IPS-NIHi7 (cell line): ENCODE data around the gene JUND.

Experiments
- DNase-seq: peaks from one replicate; pipeline ENCODE4 v3.0.0; 2012; ENCODE audit warnings: mixed read lengths; ENCODE audit errors: extremely low spot score

JUND gene

GRCh38 chr19:18308051-18308947 is 26.9 kb upstream of the JUND start:
- no peak for DNase-seq

- no peak for DNase-seq
These were observed 25.9 kb upstream of the JUND start for GRCh38 chr19:18307271-18307681.

DNA sequence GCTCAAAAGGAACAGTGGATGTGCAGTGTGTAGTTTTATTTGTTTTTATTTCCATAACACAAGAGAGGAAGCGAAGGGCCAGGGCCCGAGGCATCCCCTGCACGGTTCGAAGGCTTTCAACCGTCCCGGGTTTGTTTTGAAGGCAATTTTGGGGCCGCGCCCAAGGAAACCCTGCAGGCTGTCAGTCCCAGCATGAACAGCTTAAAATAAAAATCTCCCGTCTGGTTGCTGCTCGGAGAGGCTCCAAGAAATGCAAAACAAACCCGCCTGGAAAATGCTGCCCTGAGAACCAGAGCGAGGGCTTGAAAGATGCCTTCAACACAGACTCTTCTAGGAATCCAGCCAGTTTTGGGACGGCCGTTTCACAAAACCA is 25.5 kb upstream of the JUND start:
- no peak for DNase-seq

DNA sequence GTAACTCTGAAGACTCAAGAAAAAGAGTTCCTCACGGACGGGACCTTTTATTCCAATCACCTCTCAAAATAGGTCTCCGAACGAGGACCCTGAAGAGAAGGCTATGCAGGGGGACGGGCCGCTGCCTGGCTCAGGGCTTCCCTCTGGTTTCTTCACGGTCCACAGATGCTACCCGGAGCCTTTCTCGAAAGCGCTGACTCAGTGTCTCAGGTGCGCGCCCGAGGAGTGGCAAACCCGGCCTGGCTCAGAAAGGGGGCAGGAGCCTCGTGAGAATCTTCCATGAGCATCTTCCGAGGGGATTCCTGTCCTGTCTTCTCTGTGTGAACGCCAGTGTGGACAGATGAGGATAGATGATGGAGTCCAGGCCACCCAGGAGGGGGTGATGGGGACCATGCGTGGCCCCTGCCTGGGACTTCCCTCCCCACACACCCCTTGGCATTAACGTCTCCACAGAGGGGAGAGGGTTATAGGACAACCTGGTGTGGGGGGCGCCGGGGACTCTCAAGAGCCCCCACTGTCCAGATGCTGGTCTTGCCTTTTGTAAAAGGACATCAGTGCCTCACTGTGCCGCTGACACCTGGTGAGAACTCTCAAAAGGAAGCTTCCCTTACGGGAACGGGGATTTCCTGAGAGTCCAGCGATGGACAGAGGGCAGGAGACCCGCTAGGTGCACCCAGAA is 24.9 kb upstream of the JUND start:
- DNase-seq: no peak

DNA sequence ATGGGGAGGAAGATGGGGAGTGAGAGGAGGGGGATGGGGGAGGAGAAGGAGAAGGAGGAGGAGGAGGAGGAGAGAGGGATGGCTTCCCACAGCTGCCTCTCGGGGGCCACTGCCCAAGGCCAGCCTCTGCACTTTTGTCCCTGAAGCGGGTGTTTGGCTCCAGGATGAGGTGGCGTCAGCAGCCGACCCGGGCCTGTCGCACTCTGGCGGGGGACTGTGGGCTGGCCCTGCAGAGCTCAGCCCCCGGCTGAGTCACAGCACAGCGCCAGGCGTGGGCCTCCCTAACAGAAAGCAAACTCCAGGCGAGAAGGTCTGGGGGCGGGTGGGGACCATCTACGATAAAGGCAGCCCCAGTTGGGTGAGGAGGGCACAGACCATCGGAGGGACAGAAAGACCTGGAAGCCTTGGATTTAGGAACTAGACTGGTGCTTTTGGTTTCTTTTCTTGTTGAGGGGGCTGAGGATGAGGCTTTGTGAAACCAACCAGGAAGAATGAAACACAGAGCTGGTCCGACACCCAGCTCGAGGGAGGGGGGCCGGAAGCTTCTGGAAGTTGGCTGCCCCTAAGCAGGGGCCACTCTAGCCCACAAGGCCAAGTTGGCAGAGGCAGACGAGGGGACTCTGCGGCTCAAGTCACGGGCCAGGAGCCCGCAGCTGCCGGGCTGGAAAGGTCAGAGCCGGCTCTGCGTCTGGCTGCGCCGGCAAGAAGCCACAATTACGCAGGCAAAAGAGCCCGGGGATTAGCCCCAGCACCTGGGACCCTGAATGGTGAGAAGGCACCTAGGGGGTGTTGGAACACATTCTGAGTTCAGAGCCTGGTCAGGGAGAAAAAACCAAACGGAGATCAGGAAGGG is 23.3 kb upstream of the JUND start:
- peak; percentile 78 for DNase-seq

DNA sequence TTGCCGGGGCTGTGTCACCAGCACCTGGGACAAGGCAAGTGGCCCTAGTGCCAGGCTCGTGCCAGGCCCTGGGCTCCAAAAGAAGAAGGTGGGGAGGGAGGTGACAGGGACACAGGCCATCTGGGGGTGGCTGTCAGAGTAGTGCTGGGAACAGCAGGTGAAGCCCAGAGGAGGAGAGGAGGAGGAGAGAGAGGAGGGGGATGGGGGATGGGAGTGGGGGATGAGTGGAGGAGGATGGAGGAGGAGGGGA is 22.7 kb upstream of the JUND start:
- no peak for DNase-seq

GRCh38 chr19:18301718-18302111 is 20.3 kb upstream of the JUND start:
- DNase-seq: no peak

DNA sequence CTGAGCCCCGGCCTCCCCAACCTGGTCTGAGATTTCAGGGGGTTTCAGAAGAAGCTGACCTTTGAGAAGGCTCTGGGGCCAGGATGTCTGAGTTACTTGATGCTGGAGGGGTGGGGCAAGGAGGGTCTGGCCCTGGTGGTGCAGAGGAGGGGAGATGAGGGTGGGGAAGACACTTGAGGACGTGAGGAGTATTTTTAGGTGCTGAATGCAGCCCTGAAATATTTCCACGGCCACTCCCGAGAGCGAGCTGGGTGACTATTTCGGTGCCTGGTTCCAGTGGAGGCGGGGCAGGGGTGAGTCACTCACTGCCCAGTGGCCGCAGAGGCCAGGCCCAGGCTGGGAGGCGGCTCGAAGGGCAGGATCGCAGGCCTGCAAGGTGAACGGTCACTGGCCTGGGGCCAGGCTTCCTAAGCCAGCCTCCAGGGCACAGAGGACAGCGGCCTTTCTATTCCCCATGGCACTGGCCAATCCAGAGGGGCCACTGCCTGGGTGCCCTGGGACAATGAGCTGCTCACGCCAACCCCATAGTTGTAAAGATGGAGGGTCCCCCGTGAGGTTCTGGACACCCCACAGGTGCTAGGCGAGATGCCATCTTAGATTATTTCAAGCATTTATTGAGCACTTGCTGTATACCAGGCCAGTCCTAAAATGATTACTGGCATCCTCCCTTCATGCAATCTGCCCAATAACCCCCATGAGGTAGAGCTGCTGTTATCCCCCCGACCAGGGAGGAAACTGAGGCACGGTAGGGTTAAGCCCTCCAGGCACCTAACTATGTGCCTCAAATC is 19.7 kb upstream of the JUND start:
- no peak for DNase-seq

- no peak for DNase-seq
These were observed 18.2 kb upstream of the JUND start for GRCh38 chr19:18299654-18300053.

GRCh38 chr19:18298601-18299000 is 17.2 kb upstream of the JUND start:
- no peak for DNase-seq

DNA sequence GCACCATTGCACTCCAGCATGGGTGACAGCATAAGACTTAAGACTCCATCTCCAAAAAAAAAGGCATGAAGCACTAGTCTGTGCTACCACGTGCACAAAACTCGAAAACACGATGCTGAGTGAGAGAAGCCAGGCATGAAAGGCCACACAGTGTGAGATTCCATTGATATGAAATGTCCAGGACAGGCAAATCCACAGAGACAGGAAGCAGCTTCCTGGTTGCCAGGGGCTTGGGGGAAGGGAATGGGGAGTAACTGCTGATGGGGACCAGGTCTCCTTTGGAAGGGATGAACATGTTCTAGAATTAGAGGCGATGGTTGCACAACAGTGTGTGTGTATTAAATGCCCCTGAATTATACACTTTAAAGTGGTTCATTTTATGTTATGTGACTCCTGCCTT is 15.9 kb upstream of the JUND start:
- DNase-seq: no peak

- no peak for DNase-seq
These were observed 13.6 kb upstream of the JUND start for GRCh38 chr19:18295034-18295451.

DNA sequence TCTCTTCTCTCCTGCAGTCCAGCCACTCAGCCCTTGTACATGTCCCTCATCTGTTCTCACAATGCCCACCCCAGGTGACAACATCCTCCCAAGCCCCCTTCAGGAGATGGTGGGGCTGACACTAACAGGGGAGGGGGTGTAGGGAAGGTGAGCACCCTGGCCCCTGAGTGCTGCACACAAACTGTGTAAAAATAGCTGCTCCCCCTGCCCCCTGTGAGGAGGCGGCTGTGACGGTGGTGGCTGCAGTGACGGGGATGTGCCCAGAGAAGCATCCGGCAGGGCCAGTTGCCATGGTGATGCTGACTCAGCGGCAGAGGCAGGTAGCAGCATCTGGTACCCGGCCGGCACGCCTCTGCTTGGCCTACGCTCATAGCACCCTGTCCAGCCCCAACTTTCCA is 13.0 kb upstream of the JUND start:
- DNase-seq: peak; percentile 56

GRCh38 chr19:18293642-18294466 is 12.4 kb upstream of the JUND start:
- DNase-seq: no peak

- DNase-seq: peak; percentile 91
These were observed 11.6 kb upstream of the JUND start for GRCh38 chr19:18292810-18293641.

GRCh38 chr19:18292462-18292809 is 11.0 kb upstream of the JUND start:
- no peak for DNase-seq

GRCh38 chr19:18291590-18292461 is 10.4 kb upstream of the JUND start:
- peak; percentile 61 for DNase-seq

DNA sequence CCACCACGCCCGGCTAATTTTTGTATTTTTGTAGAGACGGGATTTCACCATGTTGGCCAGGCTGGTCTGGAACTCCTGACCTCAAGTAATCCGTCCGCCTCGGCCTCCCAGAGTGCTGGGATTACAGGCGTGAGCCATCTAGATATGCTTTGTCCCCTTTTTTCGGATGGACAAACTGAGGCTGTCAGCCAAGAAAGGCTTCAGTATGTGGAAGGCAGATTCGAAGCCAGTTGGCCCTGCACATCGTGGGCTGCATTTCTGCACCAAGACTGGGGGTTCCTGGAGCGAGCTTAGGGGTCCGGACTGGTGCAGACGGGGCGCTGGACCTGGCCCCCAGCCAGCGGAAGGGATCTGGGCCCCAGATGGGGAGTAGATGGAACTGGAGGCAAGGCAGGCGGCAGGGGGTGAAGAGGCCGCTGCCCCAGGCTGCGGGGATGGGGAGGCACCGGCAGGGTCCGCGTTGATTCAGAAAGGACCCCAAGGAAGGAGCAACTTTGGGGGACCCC is 9.7 kb upstream of the JUND start:
- DNase-seq: no peak
